ENCODE results near the gene ZNF674. TPM values are rescaled to one million over a fixed set of nuclear protein-coding genes. Genes with fewer than 3 reads are reported as not detected.

ZNF674 gene
- total and polyA plus RNA-seq, 2 of the 4 experiments (the other 2 are of a cell fraction), result 2.2 to 13.4 TPM

- peak; percentile 63; the same call in 1 of the 2 replicates for TF ChIP-seq MAZ (IDR thresholded peaks at IDR 0.05; ENCODE audit: borderline replicate concordance, low read depth, low read length)
- no peak for TF ChIP-seq MXI1 (IDR thresholded peaks at IDR 0.05; ENCODE audit: borderline replicate concordance, low read depth, low read length)
- 0 out of 2 replicates have a peak, but pooled peaks have one; percentile 1 for TF ChIP-seq NFE2L2 (IDR thresholded peaks at IDR 0.05; ENCODE audit: low read depth, low read length)
- peak; percentile 7; the same call in 1 of the 2 replicates for TF ChIP-seq CHD1 (IDR thresholded peaks at IDR 0.05; ENCODE audit: low read depth, low read length)
- TF ChIP-seq POLR2A (IDR thresholded peaks at IDR 0.05; ENCODE audit: low read depth, low read length), result peak; percentile 88
Observed at GRCh38 chrX:46545111-46546005, at the start of gene ZNF674 (continued).

Data from IMR-90 (cell line).